GM21717 (cell line): ENCODE measurements around the gene DNAL4.
"Not testable (repeated sequence)": the region's sequence is repeated elsewhere in the genome, so short reads cannot be mapped to it uniquely, and the experiment has no call there.

Experiments used
- ATAC-seq: cut with Tn5 transposase; IDR thresholded peaks from one replicate; pipeline ENCODE4 v1.9.1; 2021; ENCODE audit warnings: mild to moderate bottlenecking, moderate library complexity; ENCODE audit not compliant: unreplicated experiment

The DNAL4 gene

DNA sequence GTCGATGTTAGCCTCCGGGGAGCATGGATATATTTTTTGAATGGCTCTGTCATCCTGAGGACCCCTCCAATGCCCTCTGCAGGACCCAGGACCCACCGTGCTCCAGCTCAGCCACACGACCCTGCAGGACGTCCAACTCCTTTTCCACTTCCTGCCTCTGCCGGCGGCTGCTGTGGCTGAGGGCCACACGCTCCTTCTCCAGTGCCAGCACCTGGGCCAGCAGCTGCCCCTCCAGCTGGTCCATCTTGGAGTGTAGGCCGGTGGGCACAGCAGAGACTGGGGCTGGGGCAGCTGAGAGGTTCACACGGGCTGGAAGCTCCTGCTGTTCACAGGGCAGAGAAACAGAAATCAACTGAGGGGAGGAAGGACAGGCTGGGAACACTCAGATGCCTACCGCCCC is 34.2 kb upstream of the DNAL4 start:
- ATAC-seq: no peak

DNA sequence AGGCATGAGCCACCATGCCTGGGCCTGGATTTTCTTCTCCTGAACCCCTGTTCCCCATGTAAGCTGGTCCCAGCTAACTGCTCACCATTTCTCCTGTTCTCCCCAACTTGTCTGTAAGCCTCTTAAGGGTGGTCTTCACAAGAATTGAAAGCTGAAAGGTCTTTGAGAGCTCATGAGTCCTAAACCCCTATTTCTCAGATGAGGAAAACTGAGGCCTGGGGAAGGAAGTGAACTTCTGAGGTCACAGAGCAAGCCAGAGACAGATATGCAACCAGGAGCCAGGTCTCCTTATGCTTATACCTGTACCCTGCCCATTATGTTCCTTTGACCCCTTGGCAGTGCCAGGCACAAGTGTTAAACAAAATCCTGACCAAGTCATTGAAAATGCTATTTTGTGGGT is 33.6 kb upstream of the DNAL4 start:
- ATAC-seq: no peak

DNA sequence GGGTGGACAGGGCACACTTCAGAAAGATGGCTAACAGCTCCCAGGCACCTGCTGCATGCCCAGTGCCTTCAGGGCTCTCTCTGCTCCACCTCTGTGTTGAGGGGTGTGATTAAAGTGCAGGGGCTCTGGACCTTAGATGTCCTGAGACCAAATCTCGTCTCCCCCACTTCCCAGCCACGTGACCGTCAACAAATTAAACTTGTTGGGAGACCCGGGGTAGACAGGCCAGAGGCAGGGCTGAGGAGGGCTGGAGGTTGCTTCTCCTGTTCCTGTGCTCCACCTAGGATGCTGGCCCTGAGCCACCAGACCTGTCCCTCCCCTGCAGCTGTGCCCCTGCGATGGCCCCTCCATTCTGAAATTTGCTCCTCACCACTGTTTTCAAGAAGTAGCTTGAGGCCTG is 32.9 kb upstream of the DNAL4 start:
- ATAC-seq: no peak

DNA sequence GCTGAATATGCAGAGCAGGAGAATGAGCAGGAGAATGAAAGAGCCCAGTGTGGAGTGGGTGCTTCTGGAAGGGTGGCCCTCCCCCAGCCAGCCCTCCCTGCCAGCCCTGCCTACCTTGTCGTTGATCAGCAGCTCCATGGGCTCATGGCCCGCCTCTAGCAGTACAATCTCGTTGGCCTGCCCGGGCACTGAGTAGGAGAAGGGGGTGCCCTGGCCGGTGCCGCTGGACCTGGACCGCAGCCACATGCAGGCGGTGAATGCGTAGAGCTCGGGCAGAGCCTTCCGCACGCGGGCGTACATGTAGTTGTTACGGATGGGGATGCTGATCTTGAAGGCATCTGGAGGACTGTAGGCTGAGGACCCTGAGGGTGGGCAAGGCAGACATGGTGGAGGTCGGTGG is 32.4 kb upstream of the DNAL4 start:
- ATAC-seq: no peak

DNA sequence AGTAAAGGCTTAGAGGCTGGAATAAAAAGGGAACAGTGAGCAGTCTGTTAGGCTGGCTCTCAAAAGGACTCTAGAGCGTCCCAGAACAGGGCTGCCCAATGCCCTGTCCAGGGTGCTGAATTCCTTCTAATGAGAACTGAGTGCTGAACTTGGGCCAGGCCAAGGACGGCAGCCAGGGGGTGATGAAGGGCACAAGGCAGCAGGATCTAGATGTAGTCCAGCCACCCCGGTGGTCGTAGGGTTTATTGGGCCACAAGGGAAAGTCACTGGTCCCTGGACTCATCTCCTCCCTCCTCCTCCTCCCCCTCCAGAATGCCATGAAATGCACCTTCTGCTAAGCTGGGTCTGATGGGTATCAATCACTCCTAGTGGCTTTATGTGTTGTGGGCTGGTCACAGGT is 30.6 kb upstream of the DNAL4 start:
- no peak for ATAC-seq

DNA sequence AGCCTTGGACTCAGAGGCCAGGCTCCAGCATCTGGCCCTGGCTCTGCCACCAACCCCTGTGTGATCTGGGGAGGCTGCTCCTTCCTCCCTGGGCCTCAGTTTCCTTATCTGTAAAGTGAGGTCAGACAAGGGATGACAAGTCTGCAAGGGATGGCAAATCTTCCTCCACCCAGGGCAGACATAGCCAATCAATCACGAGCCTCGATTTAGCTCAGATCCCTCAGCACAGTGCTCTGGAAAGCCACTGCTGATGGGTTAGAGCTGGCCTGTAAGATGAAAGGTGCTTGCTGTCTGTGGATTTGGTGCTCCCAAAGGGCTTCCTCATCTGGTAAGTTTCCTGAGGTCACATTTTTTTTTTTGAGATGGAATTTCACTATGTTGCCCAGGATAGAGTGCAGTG is 29.7 kb upstream of the DNAL4 start:
- no peak for ATAC-seq

DNA sequence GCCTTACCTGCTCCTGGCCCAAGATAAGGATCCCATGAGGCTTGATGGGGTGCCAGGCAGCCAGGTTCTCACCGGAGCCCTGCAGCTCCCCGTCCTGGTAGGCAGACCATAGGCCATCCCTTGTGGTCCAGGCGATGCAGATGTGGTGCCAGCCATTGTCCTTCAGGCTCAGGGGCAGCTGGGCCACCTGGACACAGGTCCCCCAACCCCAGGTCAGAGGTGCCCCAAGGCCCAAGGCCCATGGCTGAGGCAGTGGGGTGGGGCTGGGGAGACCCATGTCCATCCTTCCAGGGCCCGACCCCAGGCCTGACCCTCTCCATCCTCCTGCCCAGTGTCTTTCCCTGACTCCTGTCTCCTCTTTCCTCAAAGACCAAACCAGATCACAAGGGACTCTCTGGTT is 29.1 kb upstream of the DNAL4 start:
- ATAC-seq: no peak

DNA sequence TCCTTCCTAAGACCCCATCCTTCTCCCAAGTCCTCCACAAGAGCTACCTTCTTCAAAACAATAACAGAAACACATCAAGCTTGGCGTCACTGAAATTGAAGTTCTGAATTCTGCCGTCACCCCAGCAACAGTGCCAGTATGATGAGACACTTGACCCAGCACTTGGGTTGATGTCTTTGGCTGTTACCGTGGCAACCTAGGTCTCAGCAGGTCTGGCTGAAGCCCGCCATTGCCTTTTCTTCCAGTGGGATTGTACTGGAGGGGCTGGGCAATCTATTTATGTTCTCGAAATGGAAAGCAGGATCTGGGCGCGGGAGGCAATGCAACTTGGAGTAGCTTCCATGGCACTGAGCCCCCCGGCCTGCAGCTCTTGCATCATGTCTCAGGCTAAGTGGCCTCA is 26.1 kb upstream of the DNAL4 start:
- ATAC-seq: no peak

DNA sequence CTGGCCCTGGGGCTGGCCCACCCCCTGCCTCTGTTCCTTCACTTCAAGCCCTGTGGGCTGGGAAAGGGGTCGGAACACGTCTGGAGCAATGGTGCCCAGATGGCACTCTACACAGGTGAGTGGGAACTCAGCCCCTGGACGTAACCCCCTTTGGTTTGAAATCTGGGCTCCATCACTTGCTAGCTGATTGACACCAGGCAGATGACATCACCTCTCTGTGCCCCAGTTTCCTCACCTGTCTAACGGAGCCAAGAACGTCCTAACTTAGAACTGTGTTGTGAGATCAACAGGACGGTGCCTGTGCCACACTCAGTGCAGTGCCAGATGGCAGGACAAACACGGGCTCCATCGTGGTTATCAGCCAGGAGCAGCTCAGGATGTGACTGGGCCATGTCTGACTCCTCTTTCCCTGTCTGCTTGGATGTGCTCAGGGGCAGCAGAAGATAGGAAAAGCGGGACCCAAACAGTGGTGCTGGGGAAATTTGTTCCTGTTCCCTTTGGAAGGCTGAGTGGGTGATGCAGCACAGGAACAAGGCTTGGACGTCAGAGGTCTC is 25.5 kb upstream of the DNAL4 start:
- ATAC-seq: no peak

DNA sequence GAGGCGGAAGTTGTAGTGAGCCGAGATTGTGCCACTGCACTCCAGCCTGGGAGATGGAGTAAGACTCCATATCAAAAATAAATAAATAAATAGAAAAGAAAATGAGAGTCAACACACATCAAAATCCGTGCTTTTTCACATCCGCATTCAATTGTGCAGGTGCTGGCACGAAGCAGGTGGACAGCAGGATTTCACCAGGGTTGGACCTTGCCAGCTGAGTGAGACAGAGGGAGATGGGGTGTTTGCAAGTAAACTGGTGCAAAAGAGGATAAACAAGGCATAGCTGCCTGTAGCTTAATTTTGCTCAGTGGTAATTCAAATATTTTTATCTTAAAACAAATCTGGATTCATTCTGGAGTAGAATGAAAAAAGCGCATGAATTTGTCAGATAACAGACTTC is 23.3 kb upstream of the DNAL4 start:
- no peak for ATAC-seq

DNA sequence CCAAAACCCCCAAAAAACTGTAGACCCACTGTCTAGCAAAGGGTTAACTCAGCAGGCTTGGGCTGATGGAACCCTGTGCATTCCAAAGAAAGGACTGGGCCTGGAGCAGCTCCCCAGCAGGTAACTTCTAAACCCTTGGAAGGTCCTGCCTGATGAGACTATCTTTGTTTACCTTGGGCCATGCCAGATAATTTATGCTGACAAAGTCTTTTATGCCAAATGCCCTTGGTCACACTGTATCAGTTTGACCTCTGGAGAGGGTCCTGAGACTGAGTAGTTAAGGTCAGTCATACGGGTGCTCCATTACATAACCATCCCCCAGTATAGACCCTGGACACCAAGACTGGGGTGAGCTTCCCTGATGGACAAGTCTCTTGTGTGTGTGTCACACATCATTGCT is 21.9 kb upstream of the DNAL4 start:
- ATAC-seq: no peak

DNA sequence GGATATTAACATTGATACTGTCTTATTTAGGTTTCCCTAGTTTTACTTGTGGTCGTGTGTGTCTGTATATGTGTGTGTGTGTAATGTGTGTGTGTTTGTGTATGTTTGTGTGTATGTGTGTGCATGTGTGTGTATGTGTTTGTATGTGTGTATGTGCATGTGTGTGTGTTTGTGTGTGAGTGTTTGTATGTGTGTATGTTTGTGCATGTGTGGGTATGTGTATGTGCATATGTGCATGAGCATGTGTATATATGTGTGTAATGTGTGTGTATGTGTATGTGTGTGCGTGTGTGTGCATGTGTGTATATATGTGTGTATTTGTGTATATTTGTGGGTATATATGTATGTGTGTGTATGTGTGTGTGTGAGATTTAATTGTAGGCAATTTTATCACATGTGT is 17.3 kb upstream of the DNAL4 start:
- ATAC-seq: no peak

DNA sequence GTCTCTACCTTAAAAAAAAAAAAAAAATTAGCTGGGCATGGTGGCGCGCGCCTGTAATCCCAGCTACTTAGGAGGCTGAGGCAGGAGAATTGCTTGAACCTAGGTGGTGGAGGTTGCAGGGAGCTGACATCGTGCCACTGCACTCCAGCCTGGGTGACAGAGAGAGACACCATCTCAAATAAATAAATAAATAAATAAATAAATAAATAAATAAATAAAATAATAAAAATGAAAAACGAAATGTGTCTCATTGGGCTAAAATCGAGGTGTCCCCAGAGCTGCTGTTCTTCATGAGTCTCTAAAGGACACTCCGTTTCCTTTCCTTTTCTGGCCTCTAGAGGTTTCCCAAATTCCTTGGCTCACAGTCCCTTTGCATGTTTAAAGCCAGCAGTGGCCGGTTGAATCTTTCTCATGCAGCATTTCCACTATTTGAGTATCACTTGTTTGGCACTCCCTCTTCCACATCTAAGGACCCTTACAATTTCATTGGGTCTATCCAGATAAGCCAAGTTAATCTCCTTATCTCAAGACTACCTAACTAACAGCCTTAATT is 11.2 kb upstream of the DNAL4 start:
- ATAC-seq: not testable (repeated sequence)

DNA sequence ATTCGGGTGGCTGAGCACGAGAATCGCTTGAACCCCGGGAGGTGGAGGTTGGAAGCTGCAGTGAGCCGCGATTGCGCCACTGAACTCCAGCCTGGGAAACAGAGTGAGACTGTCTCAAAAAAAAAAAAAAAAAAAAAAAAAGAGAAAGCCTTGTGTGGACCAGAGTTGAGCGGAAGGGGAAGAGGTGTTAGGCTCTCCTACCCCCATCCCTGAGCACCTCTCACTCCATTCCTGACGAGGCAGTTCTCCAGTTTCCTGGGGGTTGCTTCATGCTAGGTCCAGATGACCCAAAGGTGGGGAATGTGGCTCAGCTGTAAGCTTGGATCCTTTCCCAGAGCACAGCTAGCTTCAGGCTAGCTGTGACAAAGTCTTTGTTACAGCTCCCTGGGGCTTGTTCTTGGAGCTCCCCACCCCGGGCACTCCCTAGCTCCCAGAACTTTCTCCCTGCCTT is 8.8 kb upstream of the DNAL4 start:
- ATAC-seq: no peak

DNA sequence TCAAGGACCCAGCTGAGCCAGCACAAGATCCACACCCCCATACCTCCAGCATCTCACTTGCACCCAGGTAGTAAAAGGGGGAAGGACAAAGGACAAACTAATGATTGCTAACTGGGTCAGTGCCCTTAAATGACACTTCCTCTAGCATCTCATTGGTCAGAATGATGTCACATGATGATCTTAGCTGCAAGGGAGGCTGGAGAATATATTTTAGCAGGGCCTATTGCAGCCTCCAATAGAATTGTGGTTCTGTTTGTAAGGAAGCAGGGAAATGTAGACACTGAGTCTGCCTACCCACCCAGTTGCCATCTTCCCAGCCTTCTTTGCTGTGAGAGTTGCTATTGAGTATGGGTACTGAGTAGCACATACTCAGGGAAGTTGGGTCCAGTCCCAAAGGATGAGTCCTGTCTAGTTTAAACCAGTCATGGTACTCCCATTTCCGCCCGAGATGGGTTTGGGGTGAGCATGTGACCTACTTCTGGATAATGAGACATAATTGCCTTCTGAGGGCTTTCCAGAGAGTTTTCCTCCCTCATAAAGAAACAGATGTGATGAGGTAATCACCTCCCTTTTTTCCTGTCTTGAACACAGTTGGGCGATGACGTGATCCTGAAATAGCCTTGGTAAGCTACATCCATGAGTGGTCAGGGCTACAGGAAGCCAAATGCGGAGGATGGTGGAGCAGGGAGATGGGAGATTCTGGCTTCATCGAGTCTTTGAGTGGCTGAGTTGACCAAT is 5.5 kb upstream of the DNAL4 start:
- no peak for ATAC-seq

DNA sequence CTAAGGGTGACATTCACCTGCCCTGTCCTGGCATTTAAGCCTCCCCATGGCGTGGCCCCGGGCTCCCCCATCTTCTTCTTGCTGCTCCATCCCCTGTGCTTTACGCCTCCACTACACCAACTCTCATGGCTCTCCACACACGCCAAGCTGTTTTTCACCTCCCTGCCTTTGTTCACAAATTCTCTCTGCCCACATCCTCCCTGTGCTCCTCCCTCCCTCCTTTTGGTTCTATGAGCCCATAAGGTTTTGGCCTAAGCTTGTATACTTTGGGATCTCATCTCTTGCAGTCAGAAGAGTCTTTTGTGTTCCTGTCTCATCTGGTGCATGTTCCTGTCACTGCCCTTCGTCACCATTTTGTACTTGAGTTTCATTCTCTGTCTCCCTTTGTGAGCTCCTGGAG is 4.6 kb upstream of the DNAL4 start:
- ATAC-seq: no peak

DNA sequence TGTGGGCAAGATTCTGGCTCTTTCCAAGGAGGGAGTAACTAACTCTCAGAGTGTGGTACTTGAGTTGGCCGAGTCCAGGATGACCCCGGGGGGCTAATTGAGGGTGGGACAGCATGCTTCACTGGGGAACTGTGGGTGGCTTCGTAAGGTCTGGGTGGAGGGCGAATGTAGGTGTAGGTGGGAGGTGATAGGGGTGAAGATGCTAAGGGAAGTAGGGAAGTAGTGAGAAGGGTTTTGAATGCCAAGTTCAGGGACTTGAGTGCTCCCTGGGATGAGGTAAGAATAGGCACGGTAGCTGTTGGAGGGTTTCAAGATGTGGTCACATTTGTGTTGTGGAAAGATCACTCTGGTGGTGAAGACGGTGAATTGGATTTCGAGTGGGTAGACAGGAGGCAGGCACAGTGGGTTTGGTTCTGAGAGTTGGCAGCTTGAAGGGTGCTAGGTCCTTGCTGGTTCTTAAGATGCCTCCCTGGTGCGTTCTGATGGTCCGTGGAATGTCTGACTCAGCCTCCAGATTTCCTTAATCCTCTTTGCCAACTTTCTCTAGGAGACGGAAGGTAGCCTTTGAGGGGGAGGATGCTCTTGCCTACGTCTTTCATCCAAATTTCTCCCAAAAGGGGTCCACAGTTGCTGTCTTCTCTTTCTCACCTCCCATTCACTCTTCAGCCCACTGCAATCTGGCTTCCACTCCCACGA is 2.5 kb upstream of the DNAL4 start:
- no peak for ATAC-seq

DNA sequence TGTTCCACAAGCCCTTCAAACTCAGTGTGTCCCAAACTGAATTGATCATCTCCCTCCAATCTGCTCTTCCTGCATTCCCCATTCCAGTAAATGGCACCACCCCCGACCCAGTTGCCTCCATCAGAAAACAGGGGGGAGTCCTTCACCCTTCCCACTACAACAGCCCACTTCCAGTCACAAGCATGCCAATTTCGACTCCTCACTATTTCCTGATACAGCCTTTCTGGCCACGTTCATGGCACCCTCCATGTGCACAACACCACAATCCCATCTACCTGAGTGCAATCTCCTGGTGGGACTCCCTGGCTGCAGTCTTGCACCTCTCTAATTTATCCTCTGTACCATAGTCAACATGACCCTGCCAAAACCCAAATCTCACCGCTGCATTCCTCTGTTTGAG is 1.6 kb upstream of the DNAL4 start:
- ATAC-seq: no peak

DNA sequence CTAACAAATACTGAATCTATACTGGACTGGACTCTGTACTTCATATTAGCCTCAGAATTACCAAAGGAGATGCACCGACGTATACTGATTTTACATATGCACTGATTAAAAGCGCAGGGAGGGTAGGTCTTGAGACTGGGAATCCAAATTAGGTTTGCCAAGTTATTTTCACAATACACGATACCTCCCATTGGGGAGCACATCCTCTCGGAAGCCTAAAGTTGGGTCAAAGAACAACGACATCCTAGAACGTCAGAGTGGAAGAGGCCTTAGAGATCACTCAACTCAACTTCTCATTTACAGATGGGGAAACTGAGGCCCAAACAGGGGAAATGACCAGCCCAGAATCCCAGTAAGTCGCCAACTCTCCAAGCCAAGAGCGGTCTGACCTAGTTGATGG is 626 bp downstream of the DNAL4 start:
- no peak for ATAC-seq

DNA sequence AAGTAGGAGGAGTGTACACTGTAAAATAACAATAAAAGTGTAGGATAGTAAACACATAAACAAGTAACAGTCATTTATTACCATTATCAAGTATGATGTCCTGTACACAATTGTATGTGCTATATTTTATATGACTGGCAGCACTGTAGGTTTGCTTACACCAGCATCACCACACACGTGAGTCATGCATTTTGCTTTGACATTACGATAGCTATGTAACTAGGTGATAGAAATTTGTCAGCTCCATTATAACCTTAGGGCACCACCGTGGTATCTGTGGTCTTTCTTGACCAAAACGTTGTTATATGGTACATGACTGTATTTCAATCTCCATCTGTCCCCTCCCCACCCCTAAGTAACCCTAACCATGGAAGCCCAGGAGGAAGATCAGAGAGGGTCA is 1.1 kb downstream of the DNAL4 start:
- ATAC-seq: no peak

DNA sequence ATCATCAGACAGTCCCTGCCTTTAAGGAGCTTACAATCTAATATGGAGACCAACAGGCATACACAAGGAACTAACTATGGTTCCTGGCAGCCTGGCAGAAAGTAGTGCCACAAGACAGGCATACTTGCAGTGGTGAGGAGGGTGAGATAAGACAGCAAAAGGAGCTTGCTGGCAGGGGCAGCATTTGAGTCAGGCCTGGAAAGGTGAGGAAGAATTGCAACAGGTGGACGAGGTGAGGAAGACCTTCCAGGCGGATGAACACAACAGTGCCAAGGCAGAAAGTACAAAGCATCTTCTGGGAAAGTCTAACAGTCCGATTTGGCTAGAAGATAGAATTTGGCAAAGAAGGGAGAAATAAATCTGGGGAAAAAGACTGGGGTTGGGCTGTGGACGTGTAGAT is 4.3 kb downstream of the DNAL4 start:
- ATAC-seq: no peak

DNA sequence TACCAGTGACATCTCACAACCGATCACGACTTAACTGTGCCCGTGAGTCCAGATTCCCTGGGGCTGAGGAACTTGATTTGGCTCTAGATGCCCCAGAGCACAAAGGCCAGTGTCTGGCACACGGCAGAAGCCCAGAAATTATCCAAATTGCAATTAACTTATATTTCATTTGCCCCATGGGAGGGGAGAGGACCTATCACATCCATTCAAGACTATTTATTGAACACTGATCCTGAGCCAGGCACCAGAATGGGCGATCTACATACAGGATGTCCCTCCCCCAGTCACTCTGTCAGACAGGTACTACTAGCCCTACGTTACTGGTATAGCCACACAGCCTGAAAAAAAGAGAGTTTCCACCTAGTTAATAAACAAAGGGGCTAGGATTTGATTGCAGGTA is 5.1 kb downstream of the DNAL4 start:
- ATAC-seq: no peak
